AG10803 (cell line): ENCODE results near the gene FRMPD4.
A peak's percentile ranks its signal among the peaks of the same experiment; 100 is the strongest.

Source experiments
- DNase-seq: peaks from one replicate; pipeline ENCODE4 v3.0.0; 2010; ENCODE audit warnings: low read depth
- H3K4me3 ChIP-seq: 2 replicates; pipeline ENCODE4 v1.5.1; 2011; ENCODE audit warnings: mild to moderate bottlenecking, low read length, control low read depth
- CTCF ChIP-seq: conservative IDR thresholded peaks from 2 replicates; pipeline ENCODE4 v1.5.1; 2011; ENCODE audit warnings: mild to moderate bottlenecking, low read length, control low read depth, inconsistent platforms

FRMPD4 gene

DNA sequence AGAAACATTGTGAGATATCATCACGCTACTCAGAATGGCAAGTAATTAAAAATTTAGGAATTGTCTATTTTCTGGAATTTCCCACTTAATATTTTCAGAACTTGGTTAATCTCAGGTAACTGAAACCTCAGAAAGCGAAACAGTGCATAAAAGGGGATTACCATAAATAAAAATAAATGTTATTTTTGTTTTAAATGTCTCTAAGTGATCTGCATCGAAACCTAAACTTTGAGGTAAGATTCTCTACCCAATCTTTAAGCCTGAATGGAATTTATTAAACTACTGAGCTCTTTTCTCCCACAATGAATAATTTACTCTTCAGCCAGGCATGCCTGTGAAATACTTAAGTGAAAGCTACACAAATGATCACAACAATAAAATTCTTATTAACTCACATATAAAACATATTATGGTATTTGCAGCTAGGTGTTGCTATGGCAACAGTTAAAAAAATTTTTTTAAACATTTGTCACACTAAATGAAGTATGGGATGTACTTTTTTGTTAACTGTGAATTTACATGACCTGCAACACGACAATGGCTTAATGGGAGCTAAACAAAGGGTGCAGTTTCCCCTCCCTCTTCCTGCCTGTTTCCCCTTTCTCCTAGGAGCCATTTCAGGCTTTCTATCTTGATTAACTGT lies 432.7 kb downstream of the FRMPD4 start:
- no peak for TF ChIP-seq CTCF
- peak; percentile 3 for DNase-seq
- H3K4me3 ChIP-seq, result no peak overlapping the region

- no peak for DNase-seq
- H3K4me3 ChIP-seq, result no peak overlapping the region
- TF ChIP-seq CTCF, result no peak
Observed at GRCh38 chrX:12579311-12579710, 441.0 kb downstream of the FRMPD4 start.

- no peak for TF ChIP-seq CTCF
- no peak overlapping the region for H3K4me3 ChIP-seq
- DNase-seq, result no peak
Observed at GRCh38 chrX:12580548-12580947, 442.3 kb downstream of the FRMPD4 start.

DNA sequence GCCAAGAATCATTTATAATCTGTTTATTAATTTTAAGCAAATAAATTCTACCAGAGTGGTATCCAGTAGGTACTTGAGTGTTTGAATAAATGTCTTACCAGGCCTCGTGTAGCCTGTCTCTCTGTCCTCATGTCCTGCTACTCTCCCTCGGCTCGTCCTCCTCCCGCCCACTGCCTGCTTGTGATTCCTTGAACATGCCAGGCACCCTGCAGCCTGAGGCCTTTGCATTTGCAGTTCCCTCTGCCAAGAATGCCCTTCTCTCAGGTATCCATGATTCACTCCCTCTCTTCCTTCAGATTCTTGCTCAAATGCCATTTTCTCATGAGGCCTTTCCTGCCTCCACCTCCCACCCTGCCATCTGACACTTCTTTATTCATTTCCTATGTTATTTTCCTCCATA lies 443.3 kb downstream of the FRMPD4 start:
- no peak for TF ChIP-seq CTCF
- no peak for DNase-seq
- no peak overlapping the region for H3K4me3 ChIP-seq

DNA sequence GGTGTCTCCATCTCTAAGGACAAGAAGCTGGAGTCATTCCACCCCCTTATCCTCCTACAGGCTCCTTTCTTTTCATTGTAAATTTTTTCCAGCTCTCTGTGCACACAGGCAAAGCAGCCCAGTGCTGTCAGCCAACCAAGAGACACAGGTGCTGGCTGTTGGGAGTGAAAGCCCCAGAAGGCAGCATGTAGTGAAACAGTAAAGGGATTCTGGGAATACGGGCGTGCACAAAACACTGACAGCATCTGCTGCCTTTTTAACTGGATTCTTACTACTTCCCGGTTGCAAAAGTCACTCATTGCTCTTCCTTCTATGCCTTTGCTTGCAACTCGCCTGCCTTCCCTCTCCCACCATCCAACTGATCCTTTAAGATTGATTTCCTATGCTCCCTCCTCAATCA lies 444.4 kb downstream of the FRMPD4 start:
- no peak for TF ChIP-seq CTCF
- no peak for DNase-seq
- no peak overlapping the region for H3K4me3 ChIP-seq

GRCh38 chrX:12583543-12583942 lies 445.3 kb downstream of the FRMPD4 start:
- TF ChIP-seq CTCF, result no peak
- no peak for DNase-seq
- no peak overlapping the region for H3K4me3 ChIP-seq

DNA sequence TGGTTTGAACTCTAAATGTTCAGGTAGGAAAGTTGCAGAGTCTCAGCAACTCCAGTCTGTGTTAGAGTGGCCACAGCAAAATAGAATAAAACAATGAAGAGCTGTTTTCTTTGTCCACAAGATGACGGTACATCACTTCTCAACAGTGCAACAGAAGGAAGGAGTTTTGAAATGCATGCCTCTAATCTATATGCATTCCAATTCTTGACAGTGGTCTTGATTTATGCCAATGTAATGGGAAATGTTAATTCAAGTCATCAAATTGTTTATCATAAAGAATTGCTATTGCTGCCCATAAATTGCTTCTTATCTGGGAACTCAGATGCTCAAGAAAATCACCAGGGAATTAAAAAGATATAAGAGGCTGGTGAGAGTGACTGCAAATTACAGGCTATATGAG lies 457.4 kb downstream of the FRMPD4 start:
- TF ChIP-seq CTCF, result peak; percentile 12; the same call in 1 of the 2 replicates
- DNase-seq, result no peak
- no peak overlapping the region for H3K4me3 ChIP-seq
